OCI-LY7 (cell line): Measurements from ENCODE around the gene ASB8. TPM values are rescaled to one million over a fixed set of nuclear protein-coding genes. Genes with fewer than 3 reads are reported as not detected.
A peak's percentile ranks its signal among the peaks of the same experiment; 100 is the strongest.

Experiments used
- BruUV-seq: library from RNA; stranded (reverse); fragments of 400-500 nt; replicated peaks from 2 replicates; lab custom pipeline; 2021; lab: Mats Ljungman, UMichigan
- CTCF ChIA-PET: fragments of 300-600 bp; sonication (Branson Sonifier 250); formaldehyde crosslinking; loops from one replicate; lab custom pipeline; 2022; ENCODE audit warnings: antibody characterized with exemption; ENCODE audit not compliant: unreplicated experiment; lab: Charles Lee
- POLR2A ChIA-PET: fragments of 300-600 bp; sonication (Branson Sonifier 250); formaldehyde crosslinking; loops from one replicate; lab custom pipeline; 2022; ENCODE audit warnings: antibody characterized with exemption; lab: Charles Lee
- DNase-seq: peaks from one replicate; pipeline ENCODE4 v3.0.0-alpha.2; 2015; ENCODE audit warnings: low spot score
- H2AFZ ChIP-seq: fragments of 200-600 bp; sonication (generic), shearing (Covaris generic); 2 replicates; pipeline ENCODE4 v1.6.1; 2014; ENCODE audit warnings: mild to moderate bottlenecking, antibody characterized with exemption, low read length, moderate library complexity
- H3K27ac ChIP-seq: fragments of 200-600 bp; sonication (generic); 2 replicates; pipeline ENCODE4 v1.5.1; 2014; ENCODE audit warnings: mixed run types, low read depth, mild to moderate bottlenecking, moderate library complexity, low read length, inconsistent platforms; ENCODE audit not compliant: poor library complexity, severe bottlenecking
- H3K36me3 ChIP-seq: fragments of 200-600 bp; sonication (generic); 2 replicates; pipeline ENCODE4 v1.6.1; 2014; ENCODE audit warnings: mild to moderate bottlenecking, antibody characterized with exemption, low read length, moderate library complexity, mixed read lengths; ENCODE audit not compliant: insufficient read depth
- H3K4me1 ChIP-seq: fragments of 200-600 bp; sonication (generic); 2 replicates; pipeline ENCODE4 v1.5.1; 2014; ENCODE audit warnings: mild to moderate bottlenecking, low read length; ENCODE audit not compliant: insufficient read depth, poor library complexity, severe bottlenecking
- H3K4me2 ChIP-seq: fragments of 200-600 bp; sonication (generic); 2 replicates; pipeline ENCODE4 v1.6.1; 2014; ENCODE audit warnings: mild to moderate bottlenecking, low read length
- H3K4me3 ChIP-seq: fragments of 200-600 bp; sonication (generic); 2 replicates; pipeline ENCODE4 v1.5.1; 2014; ENCODE audit warnings: mild to moderate bottlenecking, low read depth, low read length; ENCODE audit not compliant: poor library complexity, severe bottlenecking
- H3K79me2 ChIP-seq: fragments of 200-600 bp; sonication (generic); 2 replicates; pipeline ENCODE4 v1.6.1; 2016; ENCODE audit warnings: low read depth, mild to moderate bottlenecking, low read length, moderate library complexity, mixed read lengths; ENCODE audit not compliant: insufficient read depth
- H3K9me2 ChIP-seq: fragments of 200-600 bp; sonication (generic); 2 replicates; pipeline ENCODE4 v1.6.1; 2016; ENCODE audit warnings: mild to moderate bottlenecking, low read length, mixed read lengths; ENCODE audit not compliant: insufficient read depth
- H3K9me3 ChIP-seq: fragments of 200-600 bp; sonication (generic); 2 replicates; pipeline ENCODE4 v1.6.1; 2014; ENCODE audit warnings: mild to moderate bottlenecking, mixed run types, low read length, mixed read lengths
- H4K20me1 ChIP-seq: fragments of 200-600 bp; sonication (generic); 2 replicates; pipeline ENCODE4 v1.6.1; 2014; ENCODE audit warnings: mild to moderate bottlenecking, antibody characterized with exemption, low read length, moderate library complexity, mixed read lengths; ENCODE audit not compliant: insufficient read depth
- EZH2phosphoT487 ChIP-seq: fragments of 200-600 bp; sonication (generic); IDR thresholded peaks from 2 replicates; pipeline ENCODE4 v1.6.1; 2018; ENCODE audit warnings: low read depth, borderline replicate concordance, mild to moderate bottlenecking, mixed run types, antibody characterized with exemption, low read length, moderate library complexity, mixed read lengths
- intact Hi-C: fragments of 100-400 bp; cut with micrococcal nuclease; formaldehyde crosslinking; loops from one replicate; pipeline ENCODE4 v1.10.0; 2022; ENCODE audit not compliant: unreplicated experiment
- total RNA-seq, 2 experiments: library from RNA; depleted of rRNA in 1 of 2; stranded (reverse); fragments of >200 nt in 1 of 2; shearing (Covaris generic) in 1 of 2; gene quantifications; 2 replicates each; pipeline ENCODE4 v1.2.3, GENCODE V29; 2014 to 2022
- TF ChIP-seq, protein P1 (sequence below): fragments of 200-600 bp; sonication (generic); conservative IDR thresholded peaks from 2 replicates; pipeline ENCODE4 v1.5.1; 2014; ENCODE audit warnings: mild to moderate bottlenecking, antibody characterized with exemption, low read length, moderate library complexity, mixed read lengths

ASB8 gene
- total RNA-seq, 2 experiments from 2014 or later, result 26.6 to 41.5 TPM

DNA sequence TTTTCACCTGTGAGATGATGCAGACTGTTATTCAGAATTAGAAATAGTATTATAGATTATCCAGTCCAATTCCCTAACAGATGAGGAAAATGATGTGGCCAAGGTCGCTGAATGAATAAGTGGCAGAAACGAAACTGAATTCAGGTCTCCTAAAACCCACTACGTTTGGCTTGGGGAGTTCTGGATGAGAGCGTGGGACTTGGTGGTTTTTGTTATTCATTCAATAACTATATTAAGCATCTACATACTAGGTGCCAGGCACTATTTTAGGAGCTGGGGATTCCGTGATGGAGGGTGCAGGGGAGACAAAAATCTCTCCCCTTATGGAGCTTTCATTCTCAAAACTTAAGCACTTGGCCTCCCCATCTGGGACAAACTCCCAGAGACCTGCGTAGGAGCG lies 25.3 kb upstream of the ASB8 start:
- Histone ChIP-seq H3K4me1 (peaks cover 8% of the 10 kb centered on the region), H3K27ac (no peak overlapping the region), H3K4me3 (peak overlapping the region; percentile 78), H3K9me3 (no peaks in the 10 kb centered on the region), H3K79me2 (no peaks in the 10 kb centered on the region), H2AFZ (peak overlapping the region; percentile 98), H3K36me3 (no peaks in the 10 kb centered on the region), H3K9me2 (no peaks in the 10 kb centered on the region), H4K20me1 (no peaks in the 10 kb centered on the region), H3K4me2 (peak overlapping the region; percentile 68)
- ChIA-PET POLR2A (interaction anchor here (0.7 to 1.6 kb wide), 4 partner anchors 12 to 435 kb away, joined by 3 to 12 read pairs (median 4); no protein-coding TSS in a partner anchor), CTCF (interaction anchor here (0.6 to 1.1 kb wide), 6 partner anchors 9 to 987 kb away, joined by 3 to 4 read pairs (median 3); no protein-coding TSS in a partner anchor)
- intact Hi-C loops, result loop anchor here (5.0 kb wide), 1 partner anchor 435 kb away; no protein-coding TSS in a partner anchor
- BruUV-seq, result no TSS peak
- TF ChIP-seq, protein P1, sequence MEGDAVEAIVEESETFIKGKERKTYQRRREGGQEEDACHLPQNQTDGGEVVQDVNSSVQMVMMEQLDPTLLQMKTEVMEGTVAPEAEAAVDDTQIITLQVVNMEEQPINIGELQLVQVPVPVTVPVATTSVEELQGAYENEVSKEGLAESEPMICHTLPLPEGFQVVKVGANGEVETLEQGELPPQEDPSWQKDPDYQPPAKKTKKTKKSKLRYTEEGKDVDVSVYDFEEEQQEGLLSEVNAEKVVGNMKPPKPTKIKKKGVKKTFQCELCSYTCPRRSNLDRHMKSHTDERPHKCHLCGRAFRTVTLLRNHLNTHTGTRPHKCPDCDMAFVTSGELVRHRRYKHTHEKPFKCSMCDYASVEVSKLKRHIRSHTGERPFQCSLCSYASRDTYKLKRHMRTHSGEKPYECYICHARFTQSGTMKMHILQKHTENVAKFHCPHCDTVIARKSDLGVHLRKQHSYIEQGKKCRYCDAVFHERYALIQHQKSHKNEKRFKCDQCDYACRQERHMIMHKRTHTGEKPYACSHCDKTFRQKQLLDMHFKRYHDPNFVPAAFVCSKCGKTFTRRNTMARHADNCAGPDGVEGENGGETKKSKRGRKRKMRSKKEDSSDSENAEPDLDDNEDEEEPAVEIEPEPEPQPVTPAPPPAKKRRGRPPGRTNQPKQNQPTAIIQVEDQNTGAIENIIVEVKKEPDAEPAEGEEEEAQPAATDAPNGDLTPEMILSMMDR, result no peak
- no peak for DNase-seq

DNA sequence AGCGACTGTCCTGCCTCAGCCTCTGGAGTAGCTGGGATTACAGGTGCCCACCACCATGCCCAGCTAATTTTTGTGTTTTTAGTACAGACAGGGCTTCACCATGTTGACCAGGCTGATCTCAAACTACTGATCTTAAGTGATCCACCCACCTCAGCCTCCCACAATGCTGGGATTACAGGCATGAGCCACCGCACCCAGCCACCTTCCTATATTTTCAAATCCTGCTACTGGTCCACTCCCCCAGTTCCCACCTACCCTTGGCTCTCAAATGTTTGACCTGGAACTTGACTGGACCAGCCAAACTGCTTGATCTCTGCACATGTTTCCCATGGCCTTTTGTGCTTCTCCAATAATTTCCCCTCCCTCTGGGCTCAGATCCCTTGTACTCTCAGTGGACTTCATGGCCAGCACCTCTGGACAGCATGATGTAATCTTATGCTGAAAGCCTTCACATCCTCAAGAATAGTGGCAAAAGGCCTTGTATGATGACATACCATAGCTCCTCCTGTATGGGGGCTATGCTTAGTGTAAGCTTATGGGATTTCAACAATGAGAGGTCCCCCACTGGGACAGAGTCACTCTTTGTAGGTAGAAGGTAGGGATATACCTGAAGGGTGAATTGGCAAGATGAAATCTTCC lies 23.7 kb upstream of the ASB8 start:
- no TSS peak for BruUV-seq
- intact Hi-C loops, result loop anchor here (5.0 kb wide), 1 partner anchor 436 kb away; no protein-coding TSS in a partner anchor
- no peak overlapping the region for H3K4me3 ChIP-seq
- no peak overlapping the region for H3K4me2 ChIP-seq
- no peak for DNase-seq
- H3K36me3 ChIP-seq, result no peaks in the 10 kb centered on the region
- H2AFZ ChIP-seq, result no peak overlapping the region
- no peak for TF ChIP-seq EZH2phosphoT487
- TF ChIP-seq, protein P1, result no peak
- ChIA-PET POLR2A (interaction anchor here (0.6 kb wide), 1 partner anchor 431 kb away, joined by 3 read pairs; no protein-coding TSS in a partner anchor), CTCF (no interaction called here)
- H3K9me2 ChIP-seq, result no peaks in the 10 kb centered on the region
- no peaks in the 10 kb centered on the region for H4K20me1 ChIP-seq
- H3K27ac ChIP-seq, result no peak overlapping the region
- no peaks in the 10 kb centered on the region for H3K79me2 ChIP-seq
- H3K9me3 ChIP-seq, result no peaks in the 10 kb centered on the region
- H3K4me1 ChIP-seq, result peaks cover 8% of the 10 kb centered on the region

DNA sequence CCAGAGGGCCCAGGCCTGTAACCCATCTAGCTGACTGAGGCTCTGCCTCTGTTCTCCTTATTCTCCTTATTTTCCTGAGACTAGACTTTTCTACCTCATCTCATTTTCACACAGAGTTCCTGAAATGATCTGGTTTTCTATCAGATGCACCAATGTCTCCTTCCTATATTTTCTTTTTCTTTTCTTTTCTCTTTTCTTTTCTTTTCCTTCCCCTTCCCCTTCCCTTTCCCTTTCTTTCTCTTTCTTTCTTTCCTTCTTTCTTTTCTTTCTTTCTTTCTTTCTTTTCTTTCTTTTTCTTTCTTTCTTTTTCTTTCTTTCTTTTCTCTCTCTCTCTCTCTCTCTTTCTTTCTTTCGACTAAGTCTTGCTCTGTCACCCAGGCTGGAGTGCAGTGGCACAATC lies 23.1 kb upstream of the ASB8 start:
- H3K9me2 ChIP-seq, result no peaks in the 10 kb centered on the region
- no peaks in the 10 kb centered on the region for H4K20me1 ChIP-seq
- no TSS peak for BruUV-seq
- no peak overlapping the region for H2AFZ ChIP-seq
- ChIA-PET POLR2A (no interaction called here), CTCF (no interaction called here)
- no peaks in the 10 kb centered on the region for H3K79me2 ChIP-seq
- H3K27ac ChIP-seq, result no peak overlapping the region
- TF ChIP-seq EZH2phosphoT487, result no peak
- TF ChIP-seq, protein P1, result no peak
- no peak overlapping the region for H3K4me2 ChIP-seq
- peaks cover 8% of the 10 kb centered on the region for H3K4me1 ChIP-seq
- intact Hi-C loops, result loop anchor here (5.0 kb wide), 1 partner anchor 437 kb away; no protein-coding TSS in a partner anchor
- H3K4me3 ChIP-seq, result no peak overlapping the region
- H3K9me3 ChIP-seq, result no peaks in the 10 kb centered on the region
- DNase-seq, result no peak
- H3K36me3 ChIP-seq, result no peaks in the 10 kb centered on the region
